ENCODE measurements around the gene KIR2DL4.

DNA sequence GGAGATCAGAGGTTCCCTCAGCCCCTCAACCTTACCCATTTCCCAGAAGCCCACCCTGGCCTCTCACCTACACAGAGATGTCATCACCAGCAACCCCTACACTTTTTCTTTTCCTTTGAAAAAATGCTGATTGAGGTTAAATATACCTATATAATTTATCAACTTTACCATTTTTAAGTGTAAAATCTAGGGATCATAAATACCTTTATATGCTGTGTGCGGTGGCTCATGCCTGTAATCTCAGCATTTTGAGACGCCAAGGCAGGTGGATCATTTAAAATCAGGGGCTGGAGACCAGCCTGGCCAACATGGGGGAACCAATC lies 3.1 kb downstream of the KIR2DL4 start:
- no peak for TF ChIP-seq CTCF (IDR thresholded peaks at IDR 0.05; ENCODE audit: low read depth, low read length)
- TF ChIP-seq EZH2phosphoT487 (IDR thresholded peaks at IDR 0.05; ENCODE audit: low read depth): no peak

Measured in OCI-LY3 (cell line).